Fibroblast of villous mesenchyme (primary cell): Measurements from ENCODE around the gene TMEM120B. TPM values are rescaled to one million over a fixed set of nuclear protein-coding genes. Genes with fewer than 3 reads are reported as not detected.
"Not testable (repeated sequence)": the region's sequence is repeated elsewhere in the genome, so short reads cannot be mapped to it uniquely, and the experiment has no call there.

Experiments used
- DNase-seq: peaks from one replicate; pipeline ENCODE4 v3.0.0-alpha.2; 2010; ENCODE audit warnings: low read depth
- H3K4me3 ChIP-seq: 2 replicates; pipeline ENCODE4 v1.5.1; 2011; ENCODE audit warnings: low read depth, mild to moderate bottlenecking, low read length
- CTCF ChIP-seq: IDR thresholded peaks from 2 replicates; pipeline ENCODE4 v1.5.1; 2012; ENCODE audit warnings: low read depth, mild to moderate bottlenecking, low read length; ENCODE audit not compliant: insufficient read depth
- total RNA-seq: library from RNA; depleted of rRNA; stranded (reverse); fragments of >200 nt; gene quantifications from 2 replicates; pipeline ENCODE4 v1.2.3, GENCODE V29; 2012

Gene TMEM120B
- total RNA-seq = 14.5 and 16.4 TPM in 2 replicates

GRCh38 chr12:121712461-121713256, at the start of gene TMEM120B:
TMEM120B (plus strand) TSS chr12:121712752; CDS start chr12:121712896, 144 bp downstream.
- peak; percentile 82 for DNase-seq
- peak within 1 kb of the TSS; percentile 94 for H3K4me3 ChIP-seq
- TF ChIP-seq CTCF = no peak

- TF ChIP-seq CTCF = no peak
These were observed 49.0 kb upstream of the TMEM120B start for GRCh38 chr12:121663610-121663929.

DNA sequence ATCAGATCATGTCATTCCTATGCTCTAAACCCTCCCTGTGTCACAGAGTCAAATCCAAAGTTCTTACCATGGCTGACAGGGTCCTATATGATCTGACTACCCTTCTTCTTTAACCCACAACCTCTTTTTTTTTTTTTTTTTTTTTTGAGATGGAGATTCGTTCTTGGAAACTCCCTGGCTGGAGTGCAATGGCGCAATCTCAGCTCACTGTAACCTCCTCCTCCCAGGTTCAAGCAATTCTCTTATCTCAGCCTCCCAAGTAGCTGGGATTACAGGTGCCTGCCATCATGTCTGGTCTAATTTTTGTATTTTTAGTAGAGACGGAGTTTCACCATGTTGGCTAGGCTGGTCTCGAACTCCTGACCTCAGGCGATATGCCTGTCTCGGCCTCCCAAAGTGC, 45.7 kb upstream of the TMEM120B start:
- DNase-seq, H3K4me3 ChIP-seq: not testable (repeated sequence)

More at GRCh38 chr12:121663610-121663929, 49.0 kb upstream of the TMEM120B start:
- DNase-seq = no peak
- no peak overlapping the region for H3K4me3 ChIP-seq

- TF ChIP-seq CTCF = peak; percentile 77
- H3K4me3 ChIP-seq = no peak overlapping the region
These were observed 43.6 kb upstream of the TMEM120B start for GRCh38 chr12:121668750-121669520.

GRCh38 chr12:121669521-121669900, 43.0 kb upstream of the TMEM120B start, which contains the start of gene MORN3:
MORN3 (minus strand) TSS chr12:121669654; CDS start chr12:121669483, 171 bp downstream.
- H3K4me3 ChIP-seq = no peak within 1 kb of the TSS

More at GRCh38 chr12:121668750-121669520, 43.6 kb upstream of the TMEM120B start:
- DNase-seq = peak; percentile 56

GRCh38 chr12:121673013-121673511, 39.5 kb upstream of the TMEM120B start:
- no peak for TF ChIP-seq CTCF
- no peak for DNase-seq
- H3K4me3 ChIP-seq = peak overlapping the region; percentile 66

More at GRCh38 chr12:121669521-121669900, 43.0 kb upstream of the TMEM120B start, which contains the start of gene MORN3:
- DNase-seq = no peak
- TF ChIP-seq CTCF = no peak

GRCh38 chr12:121676190-121676589, 36.4 kb upstream of the TMEM120B start:
- TF ChIP-seq CTCF = no peak
- DNase-seq = no peak
- no peak overlapping the region for H3K4me3 ChIP-seq
